Mesothelial cell of epicardium (in vitro differentiated cells): Measurements from ENCODE around the gene FITM1. TPM values are rescaled to one million over a fixed set of nuclear protein-coding genes. Genes with fewer than 3 reads are reported as not detected.

ENCODE experiments used
- DNase-seq, 2 experiments: peaks; one replicate each; pipeline ENCODE4 v3.0.0; 2021; ENCODE audit warnings: low spot score in 2 of 2; ENCODE audit not compliant: unreplicated experiment in 2 of 2
- H3K27ac Mint-ChIP-seq: 2 replicates; pipeline ENCODE4 v1.8.0; 2021; ENCODE audit warnings: mixed read lengths
- H3K27me3 Mint-ChIP-seq: 2 replicates; pipeline ENCODE4 v1.8.0; 2021; ENCODE audit warnings: low read depth, mixed read lengths
- H3K36me3 Mint-ChIP-seq: 2 replicates; pipeline ENCODE4 v1.8.0; 2021; ENCODE audit warnings: mixed read lengths
- H3K4me1 Mint-ChIP-seq: 2 replicates; pipeline ENCODE4 v1.8.0; 2021; ENCODE audit warnings: mixed read lengths
- H3K4me3 Mint-ChIP-seq: 2 replicates; pipeline ENCODE4 v1.8.0; 2021; ENCODE audit warnings: mild to moderate bottlenecking, moderate library complexity, mixed read lengths
- H3K9me3 Mint-ChIP-seq: 2 replicates; pipeline ENCODE4 v1.8.0; 2021; ENCODE audit warnings: mixed read lengths
- total RNA-seq: library from RNA; stranded (reverse); gene quantifications from 3 replicates; pipeline ENCODE4 v1.2.1, GENCODE V29; 2021
- TF ChIP-seq, protein P1 (sequence below): fragments of 200-600 bp; sonication (generic); IDR thresholded peaks from one replicate; pipeline ENCODE4 v1.5.0; 2021; ENCODE audit warnings: antibody characterized with exemption; ENCODE audit not compliant: unreplicated experiment

Gene FITM1
- 0.75 to 1.5 TPM (median 1.0 TPM) in 3 replicates for total RNA-seq

DNA sequence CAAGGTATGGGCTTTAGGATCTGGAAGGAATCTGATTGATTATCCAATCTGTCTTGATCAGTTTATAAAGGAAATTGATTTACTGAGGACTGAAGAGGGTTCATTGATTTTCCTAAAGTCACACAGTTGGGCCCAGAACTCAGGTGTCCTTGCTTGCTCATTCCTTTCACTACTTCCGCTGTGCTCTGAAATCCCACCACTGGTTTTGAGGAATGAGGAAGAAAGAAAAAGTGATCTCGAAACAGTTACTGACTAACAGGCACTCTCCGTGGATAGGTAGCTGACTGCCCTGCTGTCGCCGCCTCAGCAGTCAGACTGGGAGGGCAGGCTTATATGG, at the start of gene FITM1:
Gene FITM1, plus strand, starts transcription at position 280 of the 337 bp plus-strand sequence. CDS start 905 bp downstream, outside the sequence.
- Mint-ChIP-seq H3K9me3 (no peaks in the 10 kb centered on the region), H3K4me1 (peaks cover 3% of the 10 kb centered on the region), H3K36me3 (peaks cover under 1% of the 10 kb centered on the region), H3K27ac (no peak within 1 kb of the TSS), H3K27me3 (no peaks in the 10 kb centered on the region), H3K4me3 (no peak within 1 kb of the TSS)
- DNase-seq, result no peak
- TF ChIP-seq, protein P1, sequence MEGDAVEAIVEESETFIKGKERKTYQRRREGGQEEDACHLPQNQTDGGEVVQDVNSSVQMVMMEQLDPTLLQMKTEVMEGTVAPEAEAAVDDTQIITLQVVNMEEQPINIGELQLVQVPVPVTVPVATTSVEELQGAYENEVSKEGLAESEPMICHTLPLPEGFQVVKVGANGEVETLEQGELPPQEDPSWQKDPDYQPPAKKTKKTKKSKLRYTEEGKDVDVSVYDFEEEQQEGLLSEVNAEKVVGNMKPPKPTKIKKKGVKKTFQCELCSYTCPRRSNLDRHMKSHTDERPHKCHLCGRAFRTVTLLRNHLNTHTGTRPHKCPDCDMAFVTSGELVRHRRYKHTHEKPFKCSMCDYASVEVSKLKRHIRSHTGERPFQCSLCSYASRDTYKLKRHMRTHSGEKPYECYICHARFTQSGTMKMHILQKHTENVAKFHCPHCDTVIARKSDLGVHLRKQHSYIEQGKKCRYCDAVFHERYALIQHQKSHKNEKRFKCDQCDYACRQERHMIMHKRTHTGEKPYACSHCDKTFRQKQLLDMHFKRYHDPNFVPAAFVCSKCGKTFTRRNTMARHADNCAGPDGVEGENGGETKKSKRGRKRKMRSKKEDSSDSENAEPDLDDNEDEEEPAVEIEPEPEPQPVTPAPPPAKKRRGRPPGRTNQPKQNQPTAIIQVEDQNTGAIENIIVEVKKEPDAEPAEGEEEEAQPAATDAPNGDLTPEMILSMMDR, result no peak

- Mint-ChIP-seq H3K27me3 (peaks cover 37% of the 10 kb centered on the region), H3K36me3 (no peaks in the 10 kb centered on the region), H3K9me3 (no peaks in the 10 kb centered on the region), H3K4me1 (peaks cover 36% of the 10 kb centered on the region), H3K4me3 (peak overlapping the region; percentile 77), H3K27ac (no peak overlapping the region)
- peak in 1 of 2 experiments; percentile 68 for DNase-seq
- TF ChIP-seq, protein P1, result no peak
Measured at GRCh38 chr14:24080888-24081738, 49.3 kb upstream of the FITM1 start.

GRCh38 chr14:24081739-24082211, 48.7 kb upstream of the FITM1 start:
- DNase-seq, result no peak
- H3K4me1 Mint-ChIP-seq, result peaks cover 36% of the 10 kb centered on the region
- peaks cover 33% of the 10 kb centered on the region for H3K27me3 Mint-ChIP-seq
- TF ChIP-seq, protein P1, result no peak
- no peaks in the 10 kb centered on the region for H3K36me3 Mint-ChIP-seq
- H3K4me3 Mint-ChIP-seq, result peak overlapping the region; percentile 77
- H3K27ac Mint-ChIP-seq, result peak overlapping the region; percentile 81
- H3K9me3 Mint-ChIP-seq, result no peaks in the 10 kb centered on the region

- no peaks in the 10 kb centered on the region for H3K9me3 Mint-ChIP-seq
- TF ChIP-seq, protein P1, result no peak
- no peak for DNase-seq
- H3K27me3 Mint-ChIP-seq, result peaks cover 33% of the 10 kb centered on the region
- no peaks in the 10 kb centered on the region for H3K36me3 Mint-ChIP-seq
- H3K4me1 Mint-ChIP-seq, result peaks cover 36% of the 10 kb centered on the region
- peak overlapping the region; percentile 77 for H3K4me3 Mint-ChIP-seq
- H3K27ac Mint-ChIP-seq, result peak overlapping the region; percentile 81
Measured at GRCh38 chr14:24082411-24083080, 47.9 kb upstream of the FITM1 start.

GRCh38 chr14:24083462-24083861, 47.0 kb upstream of the FITM1 start:
- Mint-ChIP-seq H3K4me1 (peaks cover 29% of the 10 kb centered on the region), H3K9me3 (no peaks in the 10 kb centered on the region), H3K27ac (no peak overlapping the region), H3K27me3 (peaks cover 33% of the 10 kb centered on the region), H3K4me3 (no peak overlapping the region), H3K36me3 (no peaks in the 10 kb centered on the region)
- DNase-seq, result no peak
- TF ChIP-seq, protein P1, result no peak
